Measurements from ENCODE around the gene ZNF396.

ZNF396 gene

GRCh38 chr18:35376742-35377695 lies at the start of gene ZNF396:
Gene ZNF396, minus strand, starts transcription at chr18:35377337. Its CDS starts 3,045 bp downstream, at chr18:35374292.
- peak; percentile 54 for DNase-seq (ENCODE audit: low read depth)

GRCh38 chr18:35426786-35427185 lies 49.6 kb upstream of the ZNF396 start:
- DNase-seq (ENCODE audit: low read depth): no peak

- no peak for DNase-seq (ENCODE audit: low read depth)
Observed at GRCh38 chr18:35424356-35424755, 47.2 kb upstream of the ZNF396 start.

GRCh38 chr18:35422237-35422636 lies 45.1 kb upstream of the ZNF396 start:
- DNase-seq (ENCODE audit: low read depth): no peak

- DNase-seq (ENCODE audit: low read depth): no peak
Observed at GRCh38 chr18:35418610-35419009, 41.5 kb upstream of the ZNF396 start.

GRCh38 chr18:35417223-35417622 lies 40.1 kb upstream of the ZNF396 start:
- no peak for DNase-seq (ENCODE audit: low read depth)

GRCh38 chr18:35415511-35416073 lies 38.5 kb upstream of the ZNF396 start:
- no peak for DNase-seq (ENCODE audit: low read depth)

- no peak for DNase-seq (ENCODE audit: low read depth)
Observed at GRCh38 chr18:35413163-35413511, 36.0 kb upstream of the ZNF396 start.

- DNase-seq (ENCODE audit: low read depth): no peak
Observed at GRCh38 chr18:35411625-35412351, 34.7 kb upstream of the ZNF396 start.

GRCh38 chr18:35410561-35410960 lies 33.4 kb upstream of the ZNF396 start:
- no peak for DNase-seq (ENCODE audit: low read depth)

- DNase-seq (ENCODE audit: low read depth): no peak
Observed at GRCh38 chr18:35409911-35410310, 32.8 kb upstream of the ZNF396 start.

- no peak for DNase-seq (ENCODE audit: low read depth)
Observed at GRCh38 chr18:35408843-35409261, 31.7 kb upstream of the ZNF396 start.

GRCh38 chr18:35407871-35408481 lies 30.8 kb upstream of the ZNF396 start:
- no peak for DNase-seq (ENCODE audit: low read depth)

GRCh38 chr18:35406666-35407065 lies 29.5 kb upstream of the ZNF396 start:
- no peak for DNase-seq (ENCODE audit: low read depth)

- DNase-seq (ENCODE audit: low read depth): no peak
Observed at GRCh38 chr18:35397976-35398375, 20.8 kb upstream of the ZNF396 start.

- DNase-seq (ENCODE audit: low read depth): no peak
Observed at GRCh38 chr18:35393716-35394115, 16.6 kb upstream of the ZNF396 start.

GRCh38 chr18:35392375-35392774 lies 15.2 kb upstream of the ZNF396 start:
- no peak for DNase-seq (ENCODE audit: low read depth)

- no peak for DNase-seq (ENCODE audit: low read depth)
Observed at GRCh38 chr18:35390951-35391700, 14.0 kb upstream of the ZNF396 start.

- DNase-seq (ENCODE audit: low read depth): no peak
Observed at GRCh38 chr18:35389095-35389618, 12.0 kb upstream of the ZNF396 start.

GRCh38 chr18:35387152-35387571 lies 10.0 kb upstream of the ZNF396 start:
- DNase-seq (ENCODE audit: low read depth): no peak

- peak; percentile 36 for DNase-seq (ENCODE audit: low read depth)
Observed at GRCh38 chr18:35386600-35387100, 9.5 kb upstream of the ZNF396 start.

All from activated T-cell treated with anti-CD3 and anti-CD28 coated beads for 48 hours (primary cell).